GM21723 (cell line): ENCODE data around the gene CFAP46.
"Not testable (repeated sequence)": the region's sequence is repeated elsewhere in the genome, so short reads cannot be mapped to it uniquely, and the experiment has no call there.

ENCODE experiments used
- ATAC-seq: cut with Tn5 transposase; IDR thresholded peaks from one replicate; pipeline ENCODE4 v1.9.1; 2021; ENCODE audit warnings: mild to moderate bottlenecking, moderate library complexity; ENCODE audit not compliant: unreplicated experiment

Gene CFAP46

GRCh38 chr10:132834891-132835847 lies 107.2 kb downstream of the CFAP46 start:
- no peak for ATAC-seq

DNA sequence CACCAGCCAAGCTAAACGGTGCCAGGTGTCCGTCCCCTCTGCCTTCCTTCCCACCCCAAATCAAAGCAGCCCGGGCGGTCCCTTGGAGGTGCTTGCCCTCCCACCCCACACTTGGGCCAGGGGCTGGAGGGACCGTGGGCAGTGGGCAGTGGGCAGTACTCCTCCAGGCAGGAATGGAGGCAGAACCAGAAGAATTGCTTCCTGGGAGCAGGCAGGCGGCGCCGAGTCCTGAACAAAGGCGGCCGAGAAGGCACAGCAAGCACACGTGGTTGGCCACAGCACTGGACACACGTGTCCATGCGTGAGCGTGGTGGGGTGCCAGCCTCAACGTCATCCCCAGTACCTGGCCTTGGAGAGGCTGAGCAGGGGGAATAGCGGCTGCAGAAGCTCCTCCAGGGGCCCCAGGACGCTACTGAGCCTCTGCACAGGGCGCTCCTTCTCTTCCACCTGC lies 108.0 kb downstream of the CFAP46 start:
- no peak for ATAC-seq

DNA sequence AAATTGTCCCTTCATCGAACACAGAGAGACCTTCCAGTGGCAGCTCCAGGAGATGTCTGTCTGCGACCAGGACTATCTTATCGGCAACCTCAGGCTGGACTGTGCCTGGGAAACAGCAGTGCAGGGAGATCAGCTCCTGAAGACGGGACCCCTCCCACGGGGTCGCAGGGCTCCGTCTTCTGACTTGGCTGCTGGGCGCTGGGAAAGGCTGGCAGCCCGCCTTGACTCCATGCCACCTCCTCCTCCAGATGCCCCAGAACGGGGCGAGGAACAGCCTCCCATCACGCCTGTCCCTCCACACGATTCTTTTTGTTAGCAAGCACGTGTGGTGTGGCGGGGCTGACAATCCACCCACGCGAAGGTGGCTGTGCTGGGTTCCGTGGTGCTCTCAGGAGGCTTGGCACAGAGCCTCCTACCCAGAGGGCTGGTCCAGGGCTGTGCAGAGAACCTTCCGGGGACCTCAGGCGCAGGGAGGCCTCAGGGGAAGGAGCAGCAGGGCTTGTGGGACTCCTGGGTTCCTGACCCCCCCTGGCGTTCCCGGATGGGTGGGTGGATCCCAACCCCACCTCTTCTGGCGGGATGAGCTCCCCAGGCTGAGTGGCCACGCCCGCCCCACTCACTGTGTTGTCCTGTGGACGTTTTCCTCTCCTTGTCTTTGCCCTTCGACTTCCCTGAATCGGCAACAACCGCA lies 108.8 kb downstream of the CFAP46 start:
- ATAC-seq, result no peak

DNA sequence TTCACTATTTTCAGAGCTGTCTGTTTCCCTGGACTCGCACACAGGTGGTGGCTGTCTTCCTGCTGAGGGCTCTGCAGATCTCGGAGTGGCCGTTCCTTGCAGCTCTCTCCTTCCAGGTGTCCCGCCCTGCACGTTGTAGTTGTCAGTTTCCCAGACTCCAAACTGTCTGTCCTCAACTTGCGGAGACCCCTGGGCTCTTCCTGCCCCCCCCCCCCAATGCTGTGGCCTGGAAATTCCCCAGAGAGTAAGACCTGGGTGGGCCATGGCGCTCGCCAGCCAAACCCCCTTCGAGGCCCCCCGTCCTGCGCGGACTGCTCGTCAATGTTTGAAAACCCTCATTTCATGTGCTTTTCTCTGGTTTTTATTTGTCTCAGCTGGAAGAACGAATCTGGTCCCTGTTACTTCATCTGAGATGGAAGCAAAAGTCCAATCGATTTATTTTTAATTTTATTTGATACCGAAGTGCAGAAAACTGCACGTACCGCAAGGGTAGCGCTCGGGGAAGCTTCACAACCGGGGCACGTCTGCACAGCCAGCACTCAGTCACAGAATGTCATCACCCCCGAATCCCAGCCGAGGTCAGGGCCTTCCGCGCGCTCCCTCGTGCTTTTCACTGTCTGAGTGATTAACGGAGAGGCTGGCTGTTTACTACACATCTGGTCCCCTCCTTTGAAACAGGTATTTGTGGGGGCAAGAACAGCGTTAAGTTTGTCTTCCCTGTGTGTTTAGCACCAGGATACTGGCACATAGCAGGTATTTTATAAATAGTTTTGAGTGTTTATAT lies 110.0 kb downstream of the CFAP46 start:
- no peak for ATAC-seq

- no peak for ATAC-seq
Measured at GRCh38 chr10:132829403-132829802, 113.0 kb downstream of the CFAP46 start.

GRCh38 chr10:132828681-132829080 lies 113.7 kb downstream of the CFAP46 start:
- no peak for ATAC-seq

GRCh38 chr10:132827861-132828539 lies 114.4 kb downstream of the CFAP46 start:
- ATAC-seq, result no peak

DNA sequence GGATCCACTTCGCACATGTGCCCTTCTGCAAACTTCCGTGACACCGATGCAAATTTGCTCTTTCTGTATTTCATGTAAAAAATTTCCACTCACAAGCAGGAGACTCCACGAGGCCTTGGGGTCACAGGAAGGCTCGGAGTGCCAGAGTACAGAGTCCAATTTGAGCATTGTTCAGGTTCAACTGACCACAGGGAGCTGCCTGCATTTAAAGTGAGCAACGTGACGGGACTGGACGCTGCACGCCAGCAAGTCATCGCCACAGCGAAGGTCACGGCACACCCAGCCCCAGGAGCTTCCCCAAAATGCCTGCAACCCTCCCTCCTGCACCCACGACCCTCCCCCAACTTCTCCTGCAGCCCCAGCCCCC lies 115.0 kb downstream of the CFAP46 start:
- no peak for ATAC-seq

GRCh38 chr10:132826524-132827422 lies 115.6 kb downstream of the CFAP46 start:
- no peak for ATAC-seq

DNA sequence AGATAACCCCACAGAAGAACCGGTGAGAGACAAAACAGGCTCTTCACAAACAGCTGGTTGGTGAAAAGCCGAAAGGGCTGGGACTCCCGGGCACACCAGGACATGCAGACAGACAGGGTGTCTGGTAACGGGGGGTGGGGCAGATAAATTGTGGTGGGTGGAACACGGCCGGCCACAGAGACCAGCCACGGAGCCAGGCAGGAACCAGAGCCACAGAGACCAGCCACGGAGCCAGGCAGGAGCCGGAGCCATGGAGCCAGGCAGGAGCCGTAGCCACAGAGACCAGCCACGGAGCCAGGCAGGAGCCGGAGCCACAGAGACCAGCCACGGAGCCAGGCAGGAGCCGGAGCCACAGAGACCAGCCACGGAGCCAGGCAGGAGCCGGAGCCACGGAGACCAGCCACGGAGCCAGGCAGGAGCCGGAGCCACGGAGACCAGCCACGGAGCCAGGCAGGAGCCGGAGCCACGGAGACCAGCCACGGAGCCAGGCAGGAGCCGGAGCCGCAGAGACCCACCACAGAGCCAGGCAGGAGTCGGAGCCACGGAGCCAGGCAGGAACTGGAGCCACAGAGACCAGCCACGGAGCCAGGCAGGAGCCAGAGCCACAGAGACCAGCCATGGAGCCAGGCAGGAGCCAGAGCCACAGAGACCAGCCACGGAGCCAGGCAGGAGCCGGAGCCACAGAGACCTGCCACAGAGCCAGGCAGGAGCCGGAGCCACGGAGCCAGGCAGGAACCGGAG lies 116.4 kb downstream of the CFAP46 start:
- ATAC-seq, result not testable (repeated sequence)

DNA sequence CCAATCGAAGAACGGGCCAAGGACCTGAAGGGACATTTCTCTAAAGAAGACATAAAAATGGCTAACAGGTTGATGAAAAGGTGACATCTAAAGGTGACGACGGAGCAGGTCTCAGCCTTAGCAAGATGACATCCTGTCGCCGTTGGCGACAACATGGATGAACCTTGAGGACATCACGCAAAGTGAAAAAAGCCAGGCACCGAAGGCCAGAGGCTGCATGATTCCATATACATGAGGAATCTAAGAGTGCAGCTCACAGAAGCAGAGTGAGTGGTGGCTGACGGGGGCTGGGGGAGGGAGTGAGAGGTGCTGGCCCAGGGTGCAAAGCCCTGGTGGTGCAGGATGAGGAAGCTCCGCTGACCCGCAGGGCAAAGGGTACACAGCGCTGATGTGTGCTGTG lies 122.3 kb downstream of the CFAP46 start:
- ATAC-seq, result no peak

- no peak for ATAC-seq
Measured at GRCh38 chr10:132817701-132818211, 124.6 kb downstream of the CFAP46 start.

GRCh38 chr10:132816718-132817117 lies 125.7 kb downstream of the CFAP46 start:
- no peak for ATAC-seq

DNA sequence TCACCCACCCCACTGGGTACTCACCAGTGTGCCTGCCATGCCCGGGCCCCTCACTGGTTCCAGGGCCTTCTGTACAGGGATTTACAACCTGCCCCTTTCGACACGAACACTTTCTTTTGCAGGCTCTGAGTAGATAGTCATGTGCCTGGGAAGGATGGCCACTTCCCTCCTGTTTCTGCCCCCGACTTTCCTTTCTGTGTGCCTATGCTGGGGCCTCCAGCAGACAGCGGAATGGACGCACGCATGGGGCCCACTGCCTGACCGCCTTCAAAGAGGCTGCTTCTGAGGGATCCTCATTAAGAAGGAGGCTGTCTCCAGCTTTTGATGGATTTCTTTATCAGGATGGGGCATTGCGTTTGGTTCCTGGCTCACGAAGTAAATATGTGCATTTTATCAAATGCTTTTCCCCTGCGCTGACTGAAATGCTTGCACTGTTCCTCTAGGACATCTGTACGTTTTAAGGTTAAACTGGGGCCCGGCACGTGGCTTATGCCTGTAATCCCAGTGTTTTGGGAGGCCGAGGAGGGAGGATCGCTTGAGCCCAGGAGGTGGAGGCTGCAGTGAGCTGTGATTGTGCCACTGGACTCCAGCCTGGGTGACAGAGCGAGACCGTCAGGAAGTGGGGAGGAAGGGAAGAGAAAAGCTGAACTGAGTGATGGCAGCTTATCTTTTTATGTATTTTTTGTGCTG lies 127.1 kb downstream of the CFAP46 start:
- ATAC-seq, result no peak

GRCh38 chr10:132814469-132814856 lies 127.9 kb downstream of the CFAP46 start:
- ATAC-seq, result no peak

DNA sequence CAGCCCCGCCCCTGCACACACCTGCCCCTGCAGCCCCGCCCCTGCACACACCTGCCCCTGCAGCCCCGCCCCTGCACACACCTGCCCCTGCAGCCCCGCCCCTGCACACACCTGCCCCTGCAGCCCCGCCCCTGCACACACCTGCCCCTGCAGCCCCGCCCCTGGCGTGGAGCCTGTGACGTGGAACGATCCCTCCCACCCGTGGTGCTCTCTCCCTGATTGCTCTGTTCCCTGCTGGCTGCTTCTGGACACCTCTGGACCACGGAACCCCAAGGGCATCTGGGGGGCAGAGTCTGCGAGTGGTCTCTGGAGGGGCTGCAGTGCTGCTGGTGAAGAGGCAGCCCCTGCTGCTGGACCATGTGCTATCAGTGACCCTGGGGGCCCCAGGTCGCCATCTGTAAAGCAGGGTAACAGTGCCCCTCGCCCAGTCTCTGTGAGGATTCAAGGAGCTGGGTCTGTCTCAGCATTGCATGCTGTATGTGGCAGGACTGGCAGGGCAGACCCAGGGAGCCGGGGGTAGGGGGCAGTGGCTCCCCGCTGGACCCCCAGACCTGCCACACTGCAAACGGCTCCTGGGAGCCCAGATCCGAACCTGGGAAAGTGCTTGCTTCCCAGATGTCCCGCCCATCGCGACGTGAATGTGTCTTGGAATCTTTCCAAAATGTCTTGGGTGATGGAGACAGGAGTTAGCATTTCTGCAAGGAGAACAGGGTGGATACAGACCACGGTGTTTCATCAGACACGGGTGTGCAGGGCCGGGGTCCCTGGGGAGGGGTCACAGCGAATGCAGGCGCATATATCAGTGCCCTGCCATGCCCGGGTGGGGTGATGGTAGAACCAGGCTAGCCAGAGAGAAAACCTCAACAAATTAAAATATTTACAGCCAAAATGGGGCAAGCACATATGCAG lies 128.6 kb downstream of the CFAP46 start:
- no peak for ATAC-seq

GRCh38 chr10:132813001-132813401 lies 129.4 kb downstream of the CFAP46 start:
- ATAC-seq, result no peak
